Endodermal cell (in vitro differentiated cells): ENCODE results near the gene LAMA2. TPM values are rescaled to one million over a fixed set of nuclear protein-coding genes. Genes with fewer than 3 reads are reported as not detected.

Experiments used
- DNase-seq: peaks from one replicate; pipeline ENCODE4 v3.0.0-alpha.2; 2017
- H3K27ac ChIP-seq: 2 replicates; pipeline ENCODE4 v1.5.1; 2013; ENCODE audit warnings: mild to moderate bottlenecking, low read depth, low read length, moderate library complexity
- H3K27me3 ChIP-seq: 2 replicates; pipeline ENCODE4 v1.6.1; 2013; ENCODE audit warnings: mild to moderate bottlenecking, low read length, moderate library complexity; ENCODE audit not compliant: insufficient read depth, control insufficient read depth, poor library complexity, severe bottlenecking
- H3K36me3 ChIP-seq: 2 replicates; pipeline ENCODE4 v1.7.0; 2013; ENCODE audit warnings: mild to moderate bottlenecking, low read length, moderate library complexity; ENCODE audit not compliant: control insufficient read depth, insufficient read depth
- H3K4me1 ChIP-seq: one replicate; pipeline ENCODE4 v1.7.0; 2013; ENCODE audit warnings: low read length; ENCODE audit not compliant: control insufficient read depth, insufficient read depth
- H3K4me3 ChIP-seq: 2 replicates; pipeline ENCODE4 v1.5.1; 2013; ENCODE audit warnings: mild to moderate bottlenecking, low read length, moderate library complexity
- H3K9ac ChIP-seq: 2 replicates; pipeline ENCODE4 v1.6.1; 2013; ENCODE audit warnings: mild to moderate bottlenecking, low read length, moderate library complexity; ENCODE audit not compliant: poor library complexity, severe bottlenecking; ENCODE audit errors: extremely low read depth
- H3K9me3 ChIP-seq: 2 replicates; pipeline ENCODE4 v1.6.1; 2013; ENCODE audit warnings: mild to moderate bottlenecking, low read length, moderate library complexity; ENCODE audit not compliant: control insufficient read depth
- H3K27ac Mint-ChIP-seq: 2 replicates; pipeline ENCODE4 v1.8.0; 2020; ENCODE audit warnings: mixed read lengths
- H3K27me3 Mint-ChIP-seq: 2 replicates; pipeline ENCODE4 v1.8.0; 2021; ENCODE audit warnings: mild to moderate bottlenecking, mixed read lengths; ENCODE audit not compliant: insufficient read depth
- H3K36me3 Mint-ChIP-seq: 2 replicates; pipeline ENCODE4 v1.8.0; 2020; ENCODE audit warnings: low read depth, mixed read lengths
- H3K4me1 Mint-ChIP-seq: 2 replicates; pipeline ENCODE4 v1.8.0; 2020; ENCODE audit warnings: mixed read lengths
- H3K4me3 Mint-ChIP-seq: 2 replicates; pipeline ENCODE4 v1.8.0; 2020; ENCODE audit warnings: mild to moderate bottlenecking, moderate library complexity, mixed read lengths
- H3K9me3 Mint-ChIP-seq: 2 replicates; pipeline ENCODE4 v1.8.0; 2020; ENCODE audit warnings: mild to moderate bottlenecking, mixed read lengths
- WGBS, 2 experiments: methylation state at CpG; one replicate each; pipeline versions ENCODE4 v1.1.5 to v1.1.7; 2013; ENCODE audit warnings: missing lambda C conversion rate in 2 of 2, mixed read lengths in 1 of 2; ENCODE audit not compliant: insufficient coverage in 1 of 2, insufficient read length in 1 of 2; 5-methylcytosine and 5-hydroxymethylcytosine counted together
- total RNA-seq, 2 donors: library from RNA; stranded (reverse); fragmentation: NEBNext Ultra II Directional in 1 of 2; extraction: Animal tissue kit (Norgen Biotek cat#: 25700) in 1 of 2; gene quantifications; 2 replicates in 1 of 2; 3 replicates in 1 of 2; pipeline ENCODE4 v1.2.1, GENCODE V29; 2021
- TF ChIP-seq, protein P1 (sequence below): fragments of 200-600 bp; sonication (generic); conservative IDR thresholded peaks from 2 replicates; pipeline ENCODE4 v1.5.0; 2021; ENCODE audit warnings: antibody characterized with exemption, mild to moderate bottlenecking

Gene LAMA2
- total RNA-seq, 2 donors from 2014 or later, result 2.3 to 4.1 TPM

DNA sequence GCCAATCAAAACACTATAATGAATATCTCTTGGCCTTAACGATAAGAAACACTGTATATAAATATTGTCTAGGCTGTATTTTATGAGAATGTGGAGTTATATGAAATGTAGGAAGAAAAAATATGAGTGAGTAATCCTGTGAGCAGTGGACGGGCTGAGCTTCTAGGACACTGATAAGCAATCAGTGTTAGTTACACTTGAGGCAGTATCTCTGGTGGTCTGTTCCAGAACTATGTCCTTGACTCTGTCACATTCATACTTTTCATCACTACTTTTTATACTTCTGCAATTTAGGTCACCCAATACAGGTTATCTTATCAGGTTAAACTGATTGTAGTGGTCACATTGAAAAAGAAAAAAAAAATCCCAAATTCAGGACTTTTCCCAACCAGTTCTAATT lies 360.4 kb downstream of the LAMA2 start:
- no peak overlapping the region for H3K27ac ChIP-seq
- H3K27me3 Mint-ChIP-seq, result no peaks in the 10 kb centered on the region
- no peaks in the 10 kb centered on the region for H3K4me1 ChIP-seq
- no peak overlapping the region for H3K9ac ChIP-seq
- TF ChIP-seq, protein P1, sequence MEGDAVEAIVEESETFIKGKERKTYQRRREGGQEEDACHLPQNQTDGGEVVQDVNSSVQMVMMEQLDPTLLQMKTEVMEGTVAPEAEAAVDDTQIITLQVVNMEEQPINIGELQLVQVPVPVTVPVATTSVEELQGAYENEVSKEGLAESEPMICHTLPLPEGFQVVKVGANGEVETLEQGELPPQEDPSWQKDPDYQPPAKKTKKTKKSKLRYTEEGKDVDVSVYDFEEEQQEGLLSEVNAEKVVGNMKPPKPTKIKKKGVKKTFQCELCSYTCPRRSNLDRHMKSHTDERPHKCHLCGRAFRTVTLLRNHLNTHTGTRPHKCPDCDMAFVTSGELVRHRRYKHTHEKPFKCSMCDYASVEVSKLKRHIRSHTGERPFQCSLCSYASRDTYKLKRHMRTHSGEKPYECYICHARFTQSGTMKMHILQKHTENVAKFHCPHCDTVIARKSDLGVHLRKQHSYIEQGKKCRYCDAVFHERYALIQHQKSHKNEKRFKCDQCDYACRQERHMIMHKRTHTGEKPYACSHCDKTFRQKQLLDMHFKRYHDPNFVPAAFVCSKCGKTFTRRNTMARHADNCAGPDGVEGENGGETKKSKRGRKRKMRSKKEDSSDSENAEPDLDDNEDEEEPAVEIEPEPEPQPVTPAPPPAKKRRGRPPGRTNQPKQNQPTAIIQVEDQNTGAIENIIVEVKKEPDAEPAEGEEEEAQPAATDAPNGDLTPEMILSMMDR, result no peak
- H3K27me3 ChIP-seq, result no peaks in the 10 kb centered on the region
- no peaks in the 10 kb centered on the region for H3K9me3 ChIP-seq
- no peak overlapping the region for H3K4me3 Mint-ChIP-seq
- H3K27ac Mint-ChIP-seq, result no peak overlapping the region
- H3K36me3 ChIP-seq, result no peaks in the 10 kb centered on the region
- DNase-seq, result no peak
- H3K9me3 Mint-ChIP-seq, result no peaks in the 10 kb centered on the region
- no peak overlapping the region for H3K4me3 ChIP-seq
- H3K36me3 Mint-ChIP-seq, result no peaks in the 10 kb centered on the region
- 93% methylated on average over 2 of the region's 2 CpGs; no CpG with 5 or more reads in 1 of the 2 experiments for WGBS, 2 experiments
- H3K4me1 Mint-ChIP-seq, result no peaks in the 10 kb centered on the region

DNA sequence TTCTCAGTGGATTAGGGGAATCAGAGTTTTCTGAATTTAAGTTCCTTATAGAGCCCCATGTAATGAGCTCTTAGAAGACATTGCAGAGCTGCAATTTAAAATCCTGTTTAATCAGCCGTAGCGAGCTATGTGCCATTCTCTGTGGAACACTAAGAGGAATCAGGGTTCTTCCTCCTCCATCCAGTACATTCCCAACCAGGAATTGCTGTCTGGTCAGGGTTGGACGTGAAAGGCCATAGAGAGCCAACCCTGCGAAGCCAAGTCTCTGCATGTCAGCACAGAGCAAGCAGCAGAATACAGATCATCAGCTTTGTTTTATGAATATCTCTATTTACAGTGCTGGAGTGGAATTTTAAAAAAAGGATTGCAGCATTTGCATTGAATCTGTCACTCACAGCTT lies 366.0 kb downstream of the LAMA2 start:
- Histone ChIP-seq H3K9ac (no peak overlapping the region), H3K9me3 (no peaks in the 10 kb centered on the region), H3K4me1 (no peaks in the 10 kb centered on the region), H3K27ac (no peak overlapping the region), H3K4me3 (no peak overlapping the region), H3K36me3 (no peaks in the 10 kb centered on the region), H3K27me3 (no peaks in the 10 kb centered on the region)
- Mint-ChIP-seq H3K27me3 (no peaks in the 10 kb centered on the region), H3K9me3 (no peaks in the 10 kb centered on the region), H3K27ac (no peak overlapping the region), H3K4me1 (peaks cover 7% of the 10 kb centered on the region), H3K36me3 (no peaks in the 10 kb centered on the region), H3K4me3 (no peak overlapping the region)
- WGBS, 2 experiments, result 74 to 80% methylated on average over 4 of the region's 4 CpGs
- DNase-seq, result no peak
- TF ChIP-seq, protein P1, result no peak

DNA sequence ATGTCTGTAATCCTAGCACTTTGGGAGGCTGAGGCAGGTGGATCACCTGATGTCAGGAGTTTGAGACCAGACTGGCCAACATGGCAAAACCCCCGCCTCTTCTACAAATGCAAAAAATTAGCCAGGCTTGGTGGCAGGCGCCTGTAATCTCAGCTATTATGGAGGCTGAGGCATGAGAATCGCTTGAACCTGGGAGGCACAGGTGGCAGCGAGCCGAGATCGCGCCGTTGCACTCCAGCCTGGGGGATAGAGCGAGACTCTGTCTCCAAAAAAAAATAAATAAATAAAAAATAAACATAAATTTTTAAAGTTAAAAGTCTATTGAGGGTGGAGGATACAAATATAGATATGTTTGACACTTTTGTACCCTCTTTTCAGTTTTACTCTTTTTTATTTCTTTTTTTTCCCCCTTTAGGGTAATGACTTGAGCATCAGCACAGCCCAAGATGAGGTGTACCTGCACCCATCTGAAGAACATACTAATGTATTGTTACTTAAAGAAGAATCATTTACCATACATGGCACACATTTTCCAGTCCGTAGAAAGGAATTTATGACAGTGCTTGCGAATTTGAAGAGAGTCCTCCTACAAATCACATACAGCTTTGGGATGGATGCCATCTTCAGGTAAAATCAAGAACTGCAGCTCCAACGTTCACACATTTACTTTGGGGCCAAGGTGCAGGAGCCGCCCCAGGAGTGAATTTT lies 368.9 kb downstream of the LAMA2 start:
- H3K9me3 ChIP-seq, result no peaks in the 10 kb centered on the region
- H3K27me3 ChIP-seq, result no peaks in the 10 kb centered on the region
- H3K36me3 ChIP-seq, result no peaks in the 10 kb centered on the region
- Mint-ChIP-seq H3K27me3 (no peaks in the 10 kb centered on the region), H3K9me3 (no peaks in the 10 kb centered on the region), H3K36me3 (no peaks in the 10 kb centered on the region), H3K27ac (no peak overlapping the region), H3K4me1 (peaks cover 13% of the 10 kb centered on the region), H3K4me3 (no peak overlapping the region)
- DNase-seq, result peak; percentile 86
- H3K27ac ChIP-seq, result no peak overlapping the region
- H3K9ac ChIP-seq, result no peak overlapping the region
- TF ChIP-seq, protein P1, result peak; percentile 92
- H3K4me1 ChIP-seq, result no peaks in the 10 kb centered on the region
- no peak overlapping the region for H3K4me3 ChIP-seq
- 28 to 70% methylated on average over 4 to 13 of the region's 13 CpGs for WGBS, 2 experiments
